PC-9 (cell line): ENCODE results near the gene TBL1XR1. TPM values are rescaled to one million over a fixed set of nuclear protein-coding genes. Genes with fewer than 3 reads are reported as not detected.

Experiments
- BruUV-seq: library from RNA; stranded (reverse); fragments of 400-500 nt; replicated peaks from 2 replicates; lab custom pipeline; 2021; lab: Mats Ljungman, UMichigan
- CTCF ChIA-PET: fragments of 300-600 bp; sonication (Branson Sonifier 250); formaldehyde crosslinking; loops from one replicate; lab custom pipeline; 2022; ENCODE audit warnings: antibody characterized with exemption; lab: Charles Lee
- POLR2A ChIA-PET: fragments of 300-600 bp; sonication (Branson Sonifier 250); formaldehyde crosslinking; loops from one replicate; lab custom pipeline; 2022; ENCODE audit warnings: antibody characterized with exemption; ENCODE audit not compliant: unreplicated experiment; lab: Charles Lee
- DNase-seq, 2 experiments: peaks; one replicate each; pipeline versions ENCODE4 v3.0.0 to v3.0.0-alpha.2; 2015 to 2022; ENCODE audit warnings: mixed read lengths in 1 of 2
- H2AFZ ChIP-seq: fragments of 200-600 bp; sonication (generic); 2 replicates; pipeline ENCODE4 v1.8.1; 2017; ENCODE audit warnings: antibody characterized with exemption
- H3F3A ChIP-seq: fragments of 200-600 bp; sonication (generic); 2 replicates; pipeline ENCODE4 v1.8.1; 2017; ENCODE audit warnings: antibody characterized with exemption, mild to moderate bottlenecking, low read depth; ENCODE audit not compliant: insufficient read depth
- H3K27ac ChIP-seq: fragments of 200-600 bp; sonication (generic); 2 replicates; pipeline ENCODE4 v1.6.1; 2016; ENCODE audit warnings: mixed run types
- H3K27me3 ChIP-seq: fragments of 200-600 bp; sonication (generic); 2 replicates; pipeline ENCODE4 v1.6.1; 2016; ENCODE audit warnings: low read depth, mixed run types; ENCODE audit not compliant: insufficient read depth
- H3K36me3 ChIP-seq: fragments of 200-600 bp; sonication (generic); 2 replicates; pipeline ENCODE4 v1.6.1; 2016; ENCODE audit warnings: low read depth, mixed run types
- H3K4me1 ChIP-seq: fragments of 200-600 bp; sonication (generic); replicated peaks from 2 replicates; pipeline ENCODE4 v1.6.1; 2016; ENCODE audit warnings: mixed run types; ENCODE audit not compliant: insufficient read depth
- H3K4me2 ChIP-seq: fragments of 200-600 bp; sonication (generic); 2 replicates; pipeline ENCODE4 v1.6.1; 2017; ENCODE audit warnings: mixed run types
- H3K4me3 ChIP-seq: fragments of 200-600 bp; sonication (generic); 2 replicates; pipeline ENCODE4 v1.6.1; 2016; ENCODE audit warnings: mixed run types
- H3K79me2 ChIP-seq: fragments of 200-600 bp; sonication (generic); 2 replicates; pipeline ENCODE4 v1.6.1; 2017; ENCODE audit warnings: low read depth, mixed run types
- H3K9me2 ChIP-seq: fragments of 200-600 bp; sonication (generic); 2 replicates; pipeline ENCODE4 v1.8.1; 2017; ENCODE audit warnings: mild to moderate bottlenecking; ENCODE audit not compliant: insufficient read depth
- H3K9me3 ChIP-seq: fragments of 200-600 bp; sonication (generic); 2 replicates; pipeline ENCODE4 v1.8.1; 2016; ENCODE audit warnings: low read depth; ENCODE audit not compliant: insufficient read depth
- H4K20me1 ChIP-seq: fragments of 200-600 bp; sonication (generic); 2 replicates; pipeline ENCODE4 v1.8.1; 2017; ENCODE audit not compliant: insufficient read depth
- CTCF ChIP-seq: fragments of 200-600 bp; sonication (generic); conservative IDR thresholded peaks from 2 replicates; pipeline ENCODE4 v1.6.1; 2017; ENCODE audit warnings: mixed run types, antibody characterized with exemption, mild to moderate bottlenecking, moderate library complexity
- EZH2 ChIP-seq: fragments of 200-600 bp; sonication (generic); IDR thresholded peaks from 2 replicates; pipeline ENCODE4 v1.8.0; 2017; ENCODE audit warnings: antibody characterized with exemption, low read depth
- intact Hi-C: fragments of 100-400 bp; cut with micrococcal nuclease; formaldehyde crosslinking; loops from one replicate; pipeline ENCODE4 v1.10.0; 2022; ENCODE audit not compliant: unreplicated experiment
- total RNA-seq: library from RNA; stranded (reverse); gene quantifications from 2 replicates; pipeline ENCODE4 v1.2.3, GENCODE V29; 2021

TBL1XR1 gene
- total RNA-seq, 1 experiment from 2014 or later, result 243 TPM

GRCh38 chr3:177177749-177178221 is 19.5 kb downstream of the TBL1XR1 start:
- H3K79me2 ChIP-seq, result peaks cover 98% of the 10 kb centered on the region
- CTCF ChIA-PET, result no interaction called here
- no TSS peak for BruUV-seq
- intact Hi-C loops, result no loop called here
- no peak overlapping the region for H3K27ac ChIP-seq
- H3K4me3 ChIP-seq, result no peak overlapping the region
- H3K4me1 ChIP-seq, result peaks cover 6% of the 10 kb centered on the region; the same call in 1 of the 2 replicates
- DNase-seq, result no peak
- H3K4me2 ChIP-seq, result no peak overlapping the region
- peaks cover 30% of the 10 kb centered on the region for H3K36me3 ChIP-seq
- H3F3A ChIP-seq, result peaks cover 25% of the 10 kb centered on the region
- TF ChIP-seq CTCF (no peak), EZH2 (no peak)
- no peaks in the 10 kb centered on the region for H3K27me3 ChIP-seq
- H2AFZ ChIP-seq, result no peak overlapping the region
- H3K9me2 ChIP-seq, result no peaks in the 10 kb centered on the region
- H3K9me3 ChIP-seq, result no peaks in the 10 kb centered on the region
- H4K20me1 ChIP-seq, result peaks cover 92% of the 10 kb centered on the region
- POLR2A ChIA-PET, result interaction anchor here (0.6 kb wide), 1 partner anchor 15 kb away, joined by 7 read pairs; no protein-coding TSS in a partner anchor

- Histone ChIP-seq H3K9me2 (no peaks in the 10 kb centered on the region), H4K20me1 (peaks cover 88% of the 10 kb centered on the region), H3K27ac (no peak overlapping the region), H3K4me3 (no peak overlapping the region), H3K27me3 (no peaks in the 10 kb centered on the region), H3K9me3 (no peaks in the 10 kb centered on the region), H3F3A (peaks cover 18% of the 10 kb centered on the region), H3K79me2 (peaks cover 98% of the 10 kb centered on the region), H2AFZ (no peak overlapping the region), H3K4me2 (no peak overlapping the region), H3K36me3 (peaks cover 39% of the 10 kb centered on the region), H3K4me1 (peaks cover 4% of the 10 kb centered on the region; the same call in 1 of the 2 replicates)
- TF ChIP-seq EZH2 (no peak), CTCF (no peak)
- ChIA-PET POLR2A (no interaction called here), CTCF (no interaction called here)
- intact Hi-C loops, result no loop called here
- DNase-seq, result no peak
- no TSS peak for BruUV-seq
Observed at GRCh38 chr3:177174607-177175170, 22.6 kb downstream of the TBL1XR1 start.

- Histone ChIP-seq H3F3A (peaks cover 8% of the 10 kb centered on the region), H3K79me2 (peaks cover 100% of the 10 kb centered on the region), H3K4me1 (no peaks in the 10 kb centered on the region), H2AFZ (no peak overlapping the region), H3K27ac (no peak overlapping the region), H3K4me2 (no peak overlapping the region), H4K20me1 (peaks cover 80% of the 10 kb centered on the region), H3K4me3 (no peak overlapping the region), H3K9me3 (no peaks in the 10 kb centered on the region; the same call in 1 of the 2 replicates), H3K27me3 (no peaks in the 10 kb centered on the region), H3K36me3 (peaks cover 50% of the 10 kb centered on the region), H3K9me2 (no peaks in the 10 kb centered on the region)
- BruUV-seq, result no TSS peak
- POLR2A ChIA-PET, result no interaction called here
- TF ChIP-seq EZH2, result no peak
- TF ChIP-seq CTCF, result no peak
- intact Hi-C loops, result no loop called here
- CTCF ChIA-PET, result no interaction called here
- no peak for DNase-seq
Observed at GRCh38 chr3:177169936-177170722, 27.2 kb downstream of the TBL1XR1 start.
